HFFc6 (cell line): Measurements from ENCODE around the gene STRBP. TPM values are rescaled to one million over a fixed set of nuclear protein-coding genes. Genes with fewer than 3 reads are reported as not detected.

Source experiments
- DNase-seq: peaks from one replicate; pipeline ENCODE4 v3.0.0-alpha.2; 2018
- H3K27ac Mint-ChIP-seq: 2 replicates; pipeline ENCODE4 v1.8.0; 2020; ENCODE audit warnings: mild to moderate bottlenecking, mixed read lengths
- H3K27me3 Mint-ChIP-seq: 2 replicates; pipeline ENCODE4 v1.8.0; 2021; ENCODE audit warnings: mild to moderate bottlenecking, moderate library complexity, mixed read lengths; ENCODE audit not compliant: insufficient read depth
- H3K36me3 Mint-ChIP-seq: 2 replicates; pipeline ENCODE4 v1.8.0; 2021; ENCODE audit warnings: low read depth, mixed read lengths
- H3K4me1 Mint-ChIP-seq: 2 replicates; pipeline ENCODE4 v1.8.0; 2020; ENCODE audit warnings: low read depth, mixed read lengths
- H3K4me3 Mint-ChIP-seq: 2 replicates; pipeline ENCODE4 v1.8.0; 2020; ENCODE audit warnings: mild to moderate bottlenecking, moderate library complexity, mixed read lengths
- H3K9me3 Mint-ChIP-seq: 2 replicates; pipeline ENCODE4 v1.8.0; 2020; ENCODE audit warnings: mild to moderate bottlenecking, mixed read lengths
- total RNA-seq, 6 experiments: library from RNA; stranded (reverse); fragmentation: NEBNext Ultra II Directional; extraction: Animal tissue kit (Norgen Biotek cat#: 25700); gene quantifications; 2 replicates in 1 of 6; 3 replicates in 5 of 6; pipeline ENCODE4 v1.2.3, GENCODE V29; 2021
- TF ChIP-seq, protein P1 (sequence below): fragments of 200-600 bp; sonication (generic); IDR thresholded peaks from 2 replicates; pipeline ENCODE4 v1.5.0; 2021; ENCODE audit warnings: antibody characterized with exemption, mild to moderate bottlenecking

STRBP gene
- total RNA-seq, 6 experiments from 2014 or later, result 1.4 to 2.5 (median 1.9) TPM

DNA sequence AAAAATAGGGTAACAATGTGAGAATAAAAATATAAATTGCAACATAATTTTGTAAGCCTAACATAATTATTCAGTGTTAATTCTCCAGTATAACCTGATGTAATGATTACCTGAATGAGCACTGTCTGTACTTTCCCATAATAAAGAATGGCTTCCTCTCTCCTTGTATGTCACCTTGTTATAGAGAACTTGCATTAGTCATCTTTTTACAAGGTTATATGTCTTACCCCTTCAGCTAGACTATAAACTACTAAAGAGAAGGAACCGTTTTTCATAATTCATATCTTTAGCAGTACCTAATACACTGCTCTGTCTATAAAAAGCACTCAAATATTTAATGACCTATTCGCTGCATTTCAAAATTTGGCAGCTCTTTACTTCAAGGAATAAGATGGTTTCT, 19.8 kb downstream of the STRBP start:
- no peaks in the 10 kb centered on the region for H3K36me3 Mint-ChIP-seq
- no peaks in the 10 kb centered on the region for H3K4me1 Mint-ChIP-seq
- no peak overlapping the region for H3K27ac Mint-ChIP-seq
- no peak for DNase-seq
- H3K9me3 Mint-ChIP-seq, result no peaks in the 10 kb centered on the region
- peaks cover 2% of the 10 kb centered on the region for H3K27me3 Mint-ChIP-seq
- TF ChIP-seq, protein P1, sequence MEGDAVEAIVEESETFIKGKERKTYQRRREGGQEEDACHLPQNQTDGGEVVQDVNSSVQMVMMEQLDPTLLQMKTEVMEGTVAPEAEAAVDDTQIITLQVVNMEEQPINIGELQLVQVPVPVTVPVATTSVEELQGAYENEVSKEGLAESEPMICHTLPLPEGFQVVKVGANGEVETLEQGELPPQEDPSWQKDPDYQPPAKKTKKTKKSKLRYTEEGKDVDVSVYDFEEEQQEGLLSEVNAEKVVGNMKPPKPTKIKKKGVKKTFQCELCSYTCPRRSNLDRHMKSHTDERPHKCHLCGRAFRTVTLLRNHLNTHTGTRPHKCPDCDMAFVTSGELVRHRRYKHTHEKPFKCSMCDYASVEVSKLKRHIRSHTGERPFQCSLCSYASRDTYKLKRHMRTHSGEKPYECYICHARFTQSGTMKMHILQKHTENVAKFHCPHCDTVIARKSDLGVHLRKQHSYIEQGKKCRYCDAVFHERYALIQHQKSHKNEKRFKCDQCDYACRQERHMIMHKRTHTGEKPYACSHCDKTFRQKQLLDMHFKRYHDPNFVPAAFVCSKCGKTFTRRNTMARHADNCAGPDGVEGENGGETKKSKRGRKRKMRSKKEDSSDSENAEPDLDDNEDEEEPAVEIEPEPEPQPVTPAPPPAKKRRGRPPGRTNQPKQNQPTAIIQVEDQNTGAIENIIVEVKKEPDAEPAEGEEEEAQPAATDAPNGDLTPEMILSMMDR, result no peak
- H3K4me3 Mint-ChIP-seq, result no peak overlapping the region

DNA sequence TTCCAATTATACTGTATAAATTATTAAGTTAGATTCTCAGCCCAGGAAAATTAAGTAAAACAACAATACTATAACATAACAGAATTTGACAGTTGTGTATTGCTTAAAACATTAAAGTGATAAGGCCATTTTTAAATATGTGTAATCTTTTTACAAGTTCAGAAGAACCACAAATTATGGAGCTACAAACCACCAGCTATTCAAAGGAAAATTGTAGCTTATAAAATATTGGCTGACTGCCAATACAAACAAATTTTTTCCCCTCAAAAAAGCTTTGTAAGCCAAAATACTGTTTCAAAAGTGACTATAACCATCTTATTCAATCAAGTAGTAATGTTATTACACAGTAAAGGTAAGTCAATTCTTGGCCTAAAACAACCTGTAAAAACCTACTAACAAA, 21.9 kb downstream of the STRBP start:
- TF ChIP-seq, protein P1, result no peak
- DNase-seq, result no peak
- Mint-ChIP-seq H3K36me3 (no peaks in the 10 kb centered on the region), H3K4me3 (no peak overlapping the region), H3K9me3 (no peaks in the 10 kb centered on the region), H3K4me1 (no peaks in the 10 kb centered on the region), H3K27me3 (peaks cover 6% of the 10 kb centered on the region), H3K27ac (no peak overlapping the region)

DNA sequence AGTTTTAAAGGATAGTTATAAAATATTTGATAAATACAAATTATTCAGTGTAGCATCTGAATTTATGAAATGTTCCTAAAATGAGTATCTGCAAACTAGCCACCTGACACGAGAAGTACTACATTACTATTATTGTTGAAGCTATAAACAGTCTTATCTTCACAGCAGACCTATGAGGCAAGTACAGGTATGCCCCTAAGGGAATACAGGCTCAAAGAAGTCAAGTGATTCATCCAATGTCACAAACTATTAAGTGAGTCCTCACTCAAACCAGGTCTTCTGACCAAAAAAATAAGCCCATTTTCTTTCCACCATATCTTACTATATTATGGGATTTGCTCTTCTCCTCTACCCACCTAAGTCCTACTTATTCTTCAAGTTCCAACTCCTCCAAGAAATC, 28.7 kb downstream of the STRBP start:
- H3K4me1 Mint-ChIP-seq, result no peaks in the 10 kb centered on the region
- H3K27me3 Mint-ChIP-seq, result peaks cover 7% of the 10 kb centered on the region
- no peak for DNase-seq
- TF ChIP-seq, protein P1, result no peak
- H3K4me3 Mint-ChIP-seq, result no peak overlapping the region
- no peaks in the 10 kb centered on the region for H3K36me3 Mint-ChIP-seq
- no peaks in the 10 kb centered on the region for H3K9me3 Mint-ChIP-seq
- H3K27ac Mint-ChIP-seq, result no peak overlapping the region

GRCh38 chr9:123238365-123238764, 30.0 kb downstream of the STRBP start:
- DNase-seq, result no peak
- no peaks in the 10 kb centered on the region for H3K9me3 Mint-ChIP-seq

DNA sequence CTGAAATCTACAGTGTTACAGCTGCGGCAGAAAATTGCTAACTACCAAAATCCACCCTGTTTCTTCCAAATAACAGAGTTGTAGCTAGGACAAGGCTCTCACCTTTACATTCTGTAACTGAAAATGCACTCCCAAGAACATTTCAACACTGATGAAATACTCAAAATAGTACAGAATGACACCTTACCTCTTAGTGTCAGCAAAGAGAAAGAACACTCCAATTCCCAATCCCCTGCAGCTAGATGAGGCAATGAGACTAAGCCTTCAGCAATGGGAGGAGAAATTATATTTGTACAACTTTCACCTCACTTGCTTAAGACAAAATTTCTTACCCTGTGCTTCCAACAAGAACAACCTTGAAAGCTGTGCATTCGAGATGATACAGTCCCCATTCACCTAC, 31.2 kb downstream of the STRBP start:
- Mint-ChIP-seq H3K4me1 (peaks cover 4% of the 10 kb centered on the region; the same call in 1 of the 2 replicates), H3K27me3 (peaks cover 7% of the 10 kb centered on the region), H3K4me3 (no peak overlapping the region), H3K27ac (no peak overlapping the region), H3K36me3 (no peaks in the 10 kb centered on the region), H3K9me3 (no peaks in the 10 kb centered on the region)
- no peak for DNase-seq
- TF ChIP-seq, protein P1, result no peak

More at GRCh38 chr9:123238365-123238764, 30.0 kb downstream of the STRBP start:
- H3K4me1 Mint-ChIP-seq, result no peaks in the 10 kb centered on the region
- no peak overlapping the region for H3K27ac Mint-ChIP-seq
- H3K4me3 Mint-ChIP-seq, result no peak overlapping the region
- H3K36me3 Mint-ChIP-seq, result no peaks in the 10 kb centered on the region
- TF ChIP-seq, protein P1, result no peak
- peaks cover 7% of the 10 kb centered on the region for H3K27me3 Mint-ChIP-seq

GRCh38 chr9:123235448-123235847, 32.9 kb downstream of the STRBP start:
- Mint-ChIP-seq H3K27me3 (peaks cover 3% of the 10 kb centered on the region; the same call in 1 of the 2 replicates), H3K27ac (no peak overlapping the region), H3K36me3 (no peaks in the 10 kb centered on the region), H3K4me3 (no peak overlapping the region), H3K9me3 (no peaks in the 10 kb centered on the region), H3K4me1 (peaks cover 5% of the 10 kb centered on the region; the same call in 1 of the 2 replicates)
- TF ChIP-seq, protein P1, result no peak
- DNase-seq, result no peak
